ENCODE measurements around the gene OXCT1.
A peak's percentile ranks its signal among the peaks of the same experiment; 100 is the strongest.

Gene OXCT1

DNA sequence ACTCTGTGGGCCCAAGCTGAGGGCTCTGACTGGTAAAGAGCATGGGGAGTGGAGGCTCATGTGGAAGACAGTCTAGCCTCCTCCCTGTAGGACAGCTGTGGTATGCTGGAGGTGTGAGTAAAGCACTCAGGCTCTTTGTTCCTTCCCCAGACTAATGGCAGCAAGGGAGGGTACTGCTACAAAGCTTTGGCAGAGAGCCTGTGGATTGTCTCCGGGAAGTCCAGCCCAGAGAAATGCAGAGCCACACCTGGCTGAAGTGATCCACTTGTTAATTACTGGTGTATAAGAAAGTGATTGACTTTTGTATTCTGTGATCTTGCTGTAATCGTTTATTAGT is 161.7 kb downstream of the OXCT1 start:
- DNase-seq (ENCODE audit: low read depth) = peak; percentile 26
- TF ChIP-seq CTCF (IDR thresholded peaks at IDR 0.05; ENCODE audit: insufficient read depth, low read depth, low read length, missing control alignments) = no peak
- no peak overlapping the region for H3K4me3 ChIP-seq (ENCODE audit: low read length)

DNA sequence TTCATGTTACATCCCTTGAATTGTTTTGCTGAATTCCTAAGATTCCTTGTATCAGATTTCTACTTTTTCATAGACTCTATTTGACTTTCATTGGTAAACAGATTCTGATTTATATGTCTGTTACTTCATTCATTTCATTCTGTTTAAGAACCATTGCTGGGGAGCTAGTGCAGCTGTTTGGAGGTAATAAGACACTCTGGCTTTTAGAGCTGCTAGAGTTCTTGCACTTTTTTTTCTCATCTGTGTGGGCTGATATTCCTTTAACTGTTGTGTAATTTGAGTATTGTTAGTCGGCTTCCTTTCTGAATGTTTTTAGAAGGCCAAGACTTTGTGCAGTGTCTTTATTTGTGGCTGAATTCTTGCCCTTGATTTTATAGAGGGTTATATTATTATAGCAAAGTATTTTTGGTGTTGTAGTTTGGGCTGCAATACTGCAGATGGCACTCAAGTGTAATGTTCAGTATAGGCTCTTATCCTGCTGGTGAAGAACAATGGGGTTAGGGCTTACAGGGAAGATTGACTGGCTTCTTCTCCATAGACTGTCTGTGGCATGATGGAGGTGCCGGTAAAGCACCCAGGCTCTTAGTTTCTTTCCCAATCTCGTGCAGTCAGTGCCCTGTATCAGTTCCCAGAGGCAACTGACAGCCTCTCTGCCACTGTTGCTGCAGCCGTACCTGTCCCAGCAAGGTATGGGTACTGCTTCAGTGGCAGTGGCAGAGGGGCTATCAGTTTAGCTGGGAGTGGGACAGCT is 162.2 kb downstream of the OXCT1 start:
- H3K4me3 ChIP-seq (ENCODE audit: low read length) = no peak overlapping the region
- TF ChIP-seq CTCF (IDR thresholded peaks at IDR 0.05; ENCODE audit: insufficient read depth, low read depth, low read length, missing control alignments) = peak; percentile 70
- DNase-seq (ENCODE audit: low read depth) = peak; percentile 66

DNA sequence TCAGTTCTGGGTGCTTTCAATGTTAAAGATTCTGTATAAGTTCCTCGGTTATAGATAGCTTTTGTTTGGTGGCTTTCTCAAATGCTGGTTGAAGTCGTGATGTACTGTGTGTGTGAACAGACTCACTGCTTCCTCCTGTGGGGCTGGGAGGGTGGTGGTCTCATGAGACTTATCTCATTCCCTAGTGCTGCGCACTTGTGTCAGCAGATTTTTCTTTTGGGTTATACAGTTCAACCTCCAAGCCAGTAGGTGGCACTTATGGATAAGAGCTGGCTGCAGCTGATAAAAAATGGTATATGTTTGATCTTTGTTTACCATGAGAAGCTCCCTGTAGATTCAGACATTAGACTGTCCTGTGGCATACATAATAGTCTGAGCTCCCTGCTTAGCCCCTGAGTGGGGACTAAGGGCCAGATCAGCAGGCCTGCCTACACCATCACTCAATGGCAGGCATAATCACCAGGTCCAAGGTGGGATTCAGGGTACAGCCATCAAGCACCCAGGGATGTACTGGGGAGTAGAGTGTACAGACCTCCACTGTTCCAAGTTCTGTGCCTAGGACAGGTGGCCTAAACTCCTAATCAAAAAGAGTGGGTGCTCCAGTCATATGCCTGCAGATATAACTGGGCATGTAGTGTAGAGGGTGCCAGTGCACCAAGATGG is 174.2 kb downstream of the OXCT1 start:
- peak; percentile 35 for TF ChIP-seq CTCF (IDR thresholded peaks at IDR 0.05; ENCODE audit: insufficient read depth, low read depth, low read length, missing control alignments)
- no peak for DNase-seq (ENCODE audit: low read depth)
- no peak overlapping the region for H3K4me3 ChIP-seq (ENCODE audit: low read length)

DNA sequence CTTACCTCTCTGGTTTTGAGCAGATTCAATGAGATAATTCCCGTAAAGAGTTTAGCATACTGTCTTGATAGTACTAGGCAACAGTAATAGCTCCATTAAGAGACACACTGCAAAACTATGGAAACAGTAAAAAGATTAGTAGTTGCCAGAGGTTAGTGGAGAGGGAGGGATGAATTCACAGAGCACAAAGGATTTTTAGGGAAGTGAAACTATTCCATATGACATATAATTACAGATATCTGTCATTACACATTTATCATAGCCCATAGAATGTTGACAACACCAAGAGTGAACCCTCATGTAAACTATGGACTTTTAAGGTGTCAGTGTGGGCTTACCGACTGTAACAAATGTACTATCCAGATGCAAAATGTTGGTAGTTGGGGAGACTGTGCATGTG is 183.5 kb downstream of the OXCT1 start:
- TF ChIP-seq CTCF (IDR thresholded peaks at IDR 0.05; ENCODE audit: insufficient read depth, low read depth, low read length, missing control alignments) = no peak
- no peak for DNase-seq (ENCODE audit: low read depth)
- no peak overlapping the region for H3K4me3 ChIP-seq (ENCODE audit: low read length)

DNA sequence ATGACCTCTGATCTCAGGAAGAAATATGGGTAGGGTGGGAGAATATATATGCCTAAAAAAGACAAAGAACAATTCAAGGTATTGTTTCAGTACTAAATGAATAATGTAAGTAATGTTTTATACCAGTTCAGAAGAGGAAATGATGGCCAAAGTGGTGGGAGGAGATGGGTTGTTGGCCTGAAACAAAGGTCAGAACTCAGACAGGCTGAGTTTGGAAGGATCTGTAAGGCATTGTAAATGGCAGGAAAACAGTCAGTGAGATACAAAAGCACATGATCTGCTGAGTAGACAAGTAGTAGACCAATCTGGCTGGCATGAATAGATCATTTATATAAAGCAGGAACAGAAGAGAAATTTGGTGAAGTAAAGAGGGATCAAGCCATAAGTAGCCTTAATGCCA is 184.0 kb downstream of the OXCT1 start:
- DNase-seq (ENCODE audit: low read depth) = no peak
- H3K4me3 ChIP-seq (ENCODE audit: low read length) = no peak overlapping the region
- no peak for TF ChIP-seq CTCF (IDR thresholded peaks at IDR 0.05; ENCODE audit: insufficient read depth, low read depth, low read length, missing control alignments)

- H3K4me3 ChIP-seq (ENCODE audit: low read length) = no peak overlapping the region
- no peak for TF ChIP-seq CTCF (IDR thresholded peaks at IDR 0.05; ENCODE audit: insufficient read depth, low read depth, low read length, missing control alignments)
- DNase-seq (ENCODE audit: low read depth) = no peak
Measured at GRCh38 chr5:41683181-41683580, 187.0 kb downstream of the OXCT1 start.

DNA sequence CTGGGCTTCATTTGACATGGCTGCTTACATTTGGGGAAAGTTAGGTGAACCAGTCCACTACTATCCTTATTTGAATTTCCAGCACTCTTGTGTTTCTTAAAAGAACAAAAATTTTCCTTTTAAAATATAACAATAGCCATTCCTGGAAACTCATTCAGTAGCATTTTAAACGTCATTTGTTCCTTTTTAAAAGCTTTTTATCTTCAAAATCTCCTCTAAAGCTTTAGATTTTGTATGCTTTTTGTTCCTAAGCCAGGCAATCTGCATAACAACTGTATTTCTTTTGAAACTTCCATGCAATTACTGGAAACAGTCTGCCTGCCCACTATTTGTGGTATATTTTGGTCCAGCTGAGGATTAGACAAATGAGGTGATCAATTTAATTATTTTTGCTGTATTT is 187.6 kb downstream of the OXCT1 start:
- H3K4me3 ChIP-seq (ENCODE audit: low read length) = no peak overlapping the region
- no peak for DNase-seq (ENCODE audit: low read depth)
- TF ChIP-seq CTCF (IDR thresholded peaks at IDR 0.05; ENCODE audit: insufficient read depth, low read depth, low read length, missing control alignments) = no peak

All from epithelial cell of esophagus (primary cell).